Measurements from ENCODE around the gene SBF2.

GRCh38 chr11:10311802-10312201, 17.8 kb upstream of the SBF2 start:
- TF ChIP-seq CTCF (IDR thresholded peaks at IDR 0.05) (no peak), POLR2A (IDR thresholded peaks at IDR 0.05) (no peak)
